ENCODE data around the gene ATP6V1A. TPM values are rescaled to one million over a fixed set of nuclear protein-coding genes. Genes with fewer than 3 reads are reported as not detected.

Gene ATP6V1A
- total RNA-seq, 1 experiment from 2014 or later = 89.6 TPM

DNA sequence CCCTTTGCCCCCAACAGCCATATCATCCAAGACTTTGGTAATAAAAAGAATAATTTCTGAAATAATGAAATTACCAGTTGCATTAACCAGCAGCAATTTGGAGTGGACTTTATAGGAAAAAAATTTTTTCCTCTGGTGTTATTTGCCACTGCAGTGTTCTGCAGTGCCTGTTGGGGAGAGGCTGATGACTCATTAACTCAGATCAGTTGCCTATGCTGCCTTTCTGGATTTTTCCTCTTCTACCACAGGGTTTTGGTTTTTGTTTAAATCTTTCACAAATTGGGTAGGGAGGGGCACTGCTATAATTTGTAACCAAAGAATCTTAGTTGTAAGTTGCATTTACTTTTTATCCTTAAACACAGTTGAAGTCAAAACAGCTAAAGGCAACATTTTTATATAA lies 22.7 kb downstream of the ATP6V1A start:
- no peak for ATAC-seq
- H3K27ac ChIP-seq (ENCODE audit: low read length) = no peak overlapping the region
- BruUV-seq (replicated peaks) = no TSS peak

DNA sequence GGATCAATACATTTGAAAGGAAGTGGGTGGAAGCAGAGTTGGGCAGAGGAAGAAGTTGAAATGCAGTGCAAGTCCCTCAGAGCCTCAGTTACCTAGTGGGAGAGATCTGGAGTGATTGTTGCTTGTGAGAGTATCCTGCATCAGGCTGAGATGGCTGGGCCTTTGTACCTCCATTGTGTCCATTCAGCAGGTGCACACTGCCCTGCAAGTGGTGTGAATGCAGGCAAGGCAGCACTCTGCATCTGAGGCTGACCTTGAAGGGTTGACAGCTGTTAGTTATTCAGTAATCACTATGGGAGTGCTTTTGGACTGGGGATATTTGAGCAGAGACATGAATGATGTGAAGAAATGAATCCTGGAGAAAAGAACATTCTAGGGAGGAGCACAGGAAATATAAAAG lies 25.2 kb downstream of the ATP6V1A start:
- peak; percentile 56; the same call in 1 of the 2 replicates for ATAC-seq
- DNase-seq (ENCODE audit: low read depth, low spot score) = no peak
- H3K27me3 ChIP-seq (ENCODE audit: control insufficient read depth, insufficient read depth, low read length) = no peaks in the 10 kb centered on the region
- no peak overlapping the region for H3K4me3 ChIP-seq (ENCODE audit: low read depth in 2 of 2, low read length in 2 of 2)
- H3K36me3 ChIP-seq (ENCODE audit: control insufficient read depth, insufficient read depth, low read length) = no peaks in the 10 kb centered on the region
- H3K4me1 ChIP-seq (ENCODE audit: control insufficient read depth, insufficient read depth, low read length) = no peaks in the 10 kb centered on the region
- H3K9me3 ChIP-seq (ENCODE audit: control insufficient read depth, insufficient read depth, low read depth, low read length) = no peaks in the 10 kb centered on the region
- TF ChIP-seq, protein P1, sequence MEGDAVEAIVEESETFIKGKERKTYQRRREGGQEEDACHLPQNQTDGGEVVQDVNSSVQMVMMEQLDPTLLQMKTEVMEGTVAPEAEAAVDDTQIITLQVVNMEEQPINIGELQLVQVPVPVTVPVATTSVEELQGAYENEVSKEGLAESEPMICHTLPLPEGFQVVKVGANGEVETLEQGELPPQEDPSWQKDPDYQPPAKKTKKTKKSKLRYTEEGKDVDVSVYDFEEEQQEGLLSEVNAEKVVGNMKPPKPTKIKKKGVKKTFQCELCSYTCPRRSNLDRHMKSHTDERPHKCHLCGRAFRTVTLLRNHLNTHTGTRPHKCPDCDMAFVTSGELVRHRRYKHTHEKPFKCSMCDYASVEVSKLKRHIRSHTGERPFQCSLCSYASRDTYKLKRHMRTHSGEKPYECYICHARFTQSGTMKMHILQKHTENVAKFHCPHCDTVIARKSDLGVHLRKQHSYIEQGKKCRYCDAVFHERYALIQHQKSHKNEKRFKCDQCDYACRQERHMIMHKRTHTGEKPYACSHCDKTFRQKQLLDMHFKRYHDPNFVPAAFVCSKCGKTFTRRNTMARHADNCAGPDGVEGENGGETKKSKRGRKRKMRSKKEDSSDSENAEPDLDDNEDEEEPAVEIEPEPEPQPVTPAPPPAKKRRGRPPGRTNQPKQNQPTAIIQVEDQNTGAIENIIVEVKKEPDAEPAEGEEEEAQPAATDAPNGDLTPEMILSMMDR (IDR thresholded peaks at IDR 0.05) = no peak
- TF ChIP-seq TCF7L2 (IDR thresholded peaks at IDR 0.05; ENCODE audit: low read depth, low read length) (no peak), SIN3A (IDR thresholded peaks at IDR 0.05; ENCODE audit: borderline replicate concordance, insufficient read depth, low read depth, low read length) (no peak)
- TF ChIP-seq, protein P2, sequence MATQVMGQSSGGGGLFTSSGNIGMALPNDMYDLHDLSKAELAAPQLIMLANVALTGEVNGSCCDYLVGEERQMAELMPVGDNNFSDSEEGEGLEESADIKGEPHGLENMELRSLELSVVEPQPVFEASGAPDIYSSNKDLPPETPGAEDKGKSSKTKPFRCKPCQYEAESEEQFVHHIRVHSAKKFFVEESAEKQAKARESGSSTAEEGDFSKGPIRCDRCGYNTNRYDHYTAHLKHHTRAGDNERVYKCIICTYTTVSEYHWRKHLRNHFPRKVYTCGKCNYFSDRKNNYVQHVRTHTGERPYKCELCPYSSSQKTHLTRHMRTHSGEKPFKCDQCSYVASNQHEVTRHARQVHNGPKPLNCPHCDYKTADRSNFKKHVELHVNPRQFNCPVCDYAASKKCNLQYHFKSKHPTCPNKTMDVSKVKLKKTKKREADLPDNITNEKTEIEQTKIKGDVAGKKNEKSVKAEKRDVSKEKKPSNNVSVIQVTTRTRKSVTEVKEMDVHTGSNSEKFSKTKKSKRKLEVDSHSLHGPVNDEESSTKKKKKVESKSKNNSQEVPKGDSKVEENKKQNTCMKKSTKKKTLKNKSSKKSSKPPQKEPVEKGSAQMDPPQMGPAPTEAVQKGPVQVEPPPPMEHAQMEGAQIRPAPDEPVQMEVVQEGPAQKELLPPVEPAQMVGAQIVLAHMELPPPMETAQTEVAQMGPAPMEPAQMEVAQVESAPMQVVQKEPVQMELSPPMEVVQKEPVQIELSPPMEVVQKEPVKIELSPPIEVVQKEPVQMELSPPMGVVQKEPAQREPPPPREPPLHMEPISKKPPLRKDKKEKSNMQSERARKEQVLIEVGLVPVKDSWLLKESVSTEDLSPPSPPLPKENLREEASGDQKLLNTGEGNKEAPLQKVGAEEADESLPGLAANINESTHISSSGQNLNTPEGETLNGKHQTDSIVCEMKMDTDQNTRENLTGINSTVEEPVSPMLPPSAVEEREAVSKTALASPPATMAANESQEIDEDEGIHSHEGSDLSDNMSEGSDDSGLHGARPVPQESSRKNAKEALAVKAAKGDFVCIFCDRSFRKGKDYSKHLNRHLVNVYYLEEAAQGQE (IDR thresholded peaks at IDR 0.05; ENCODE audit: insufficient read depth in 1 of 2, low read depth in 2 of 2, low read length in 1 of 2) = no peak
- in situ Hi-C loops (cut with HindIII; ENCODE audit: low pct_unique_long_range_greater_than_20kb, low sequenced_read_pairs) = no loop called here
- no peak overlapping the region for H3K27ac ChIP-seq (ENCODE audit: low read length)
- intact Hi-C loops (cut with micrococcal nuclease; ENCODE audit: unreplicated experiment) = no loop called here
- ChIA-PET POLR2A (interaction anchor here (0.7 kb wide), 1 partner anchor 50 kb away, joined by 7 read pairs; no protein-coding TSS in a partner anchor), CTCF (interaction anchor here (0.7 kb wide), 1 partner anchor 60 kb away, joined by 6 read pairs; no protein-coding TSS in a partner anchor)
- BruUV-seq (replicated peaks) = no TSS peak

More for the DNA sequence above, 22.7 kb downstream of the ATP6V1A start:
- intact Hi-C loops (cut with micrococcal nuclease; ENCODE audit: unreplicated experiment) (no loop called here), in situ Hi-C loops (cut with HindIII; ENCODE audit: low pct_unique_long_range_greater_than_20kb, low sequenced_read_pairs) (no loop called here)
- H3K4me3 ChIP-seq (ENCODE audit: low read depth in 2 of 2, low read length in 2 of 2) = no peak overlapping the region
- TF ChIP-seq SIN3A (IDR thresholded peaks at IDR 0.05; ENCODE audit: borderline replicate concordance, insufficient read depth, low read depth, low read length) = no peak
- TF ChIP-seq POLR2AphosphoS5 (IDR thresholded peaks at IDR 0.05; ENCODE audit: low read depth, low read length) = no peak
- no peak for TF ChIP-seq TCF7L2 (IDR thresholded peaks at IDR 0.05; ENCODE audit: low read depth, low read length)
- TF ChIP-seq, protein P1 (IDR thresholded peaks at IDR 0.05) = no peak
- TF ChIP-seq, protein P2 (IDR thresholded peaks at IDR 0.05; ENCODE audit: insufficient read depth in 1 of 2, low read depth in 2 of 2, low read length in 1 of 2) = no peak
- H3K36me3 ChIP-seq (ENCODE audit: control insufficient read depth, insufficient read depth, low read length) = no peaks in the 10 kb centered on the region
- DNase-seq (ENCODE audit: low read depth, low spot score) = no peak
- H3K27me3 ChIP-seq (ENCODE audit: control insufficient read depth, insufficient read depth, low read length) = no peaks in the 10 kb centered on the region
- H3K4me1 ChIP-seq (ENCODE audit: control insufficient read depth, insufficient read depth, low read length) = no peaks in the 10 kb centered on the region
- CTCF ChIA-PET = no interaction called here
- no peaks in the 10 kb centered on the region for H3K9me3 ChIP-seq (ENCODE audit: control insufficient read depth, insufficient read depth, low read depth, low read length)
- POLR2A ChIA-PET = no interaction called here
